Measurements from ENCODE around the gene CMC2.

Gene CMC2

GRCh38 chr16:80931801-80932707, 74.6 kb downstream of the CMC2 start:
- Histone ChIP-seq H3K27me3 (ENCODE audit: control insufficient read depth in 1 of 2, insufficient read depth in 2 of 2, low read length in 2 of 2) (no peaks in the 10 kb centered on the region), H3K9me3 (ENCODE audit: control insufficient read depth in 2 of 2, low read length in 2 of 2) (no peaks in the 10 kb centered on the region)

GRCh38 chr16:80924372-80924978, 82.2 kb downstream of the CMC2 start:
- H3K27ac ChIP-seq (ENCODE audit: low read length) = no peak overlapping the region
- H3K36me3 ChIP-seq (ENCODE audit: control insufficient read depth in 2 of 2, insufficient read depth in 2 of 2, low read length in 2 of 2) = no peaks in the 10 kb centered on the region
- H3K9me3 ChIP-seq (ENCODE audit: control insufficient read depth in 2 of 2, low read length in 2 of 2) = no peaks in the 10 kb centered on the region
- H3K4me3 ChIP-seq (ENCODE audit: low read length in 2 of 2) = no peak overlapping the region
- peaks cover 0 to 2% of the 10 kb centered on the region in 2 donors for H3K27me3 ChIP-seq (ENCODE audit: control insufficient read depth in 1 of 2, insufficient read depth in 2 of 2, low read length in 2 of 2)
- H3K9ac ChIP-seq (ENCODE audit: low read length in 2 of 2) = no peak overlapping the region
- H3K4me1 ChIP-seq (ENCODE audit: control insufficient read depth, insufficient read depth, low read length) = no peaks in the 10 kb centered on the region

More at GRCh38 chr16:80931801-80932707, 74.6 kb downstream of the CMC2 start:
- H3K9ac ChIP-seq (ENCODE audit: low read length in 2 of 2) = peak overlapping the region; percentile 52 to 71
- peaks cover 7% of the 10 kb centered on the region for H3K4me1 ChIP-seq (ENCODE audit: control insufficient read depth, insufficient read depth, low read length)
- H3K27ac ChIP-seq (ENCODE audit: low read length) = peak overlapping the region; percentile 75
- peak overlapping the region; percentile 56 to 73 for H3K4me3 ChIP-seq (ENCODE audit: low read length in 2 of 2)
- no peaks in the 10 kb centered on the region for H3K36me3 ChIP-seq (ENCODE audit: control insufficient read depth in 2 of 2, insufficient read depth in 2 of 2, low read length in 2 of 2)

- Histone ChIP-seq H3K9me3 (ENCODE audit: control insufficient read depth in 2 of 2, low read length in 2 of 2) (no peaks in the 10 kb centered on the region), H3K27ac (ENCODE audit: low read length) (no peak overlapping the region), H3K36me3 (ENCODE audit: control insufficient read depth in 2 of 2, insufficient read depth in 2 of 2, low read length in 2 of 2) (no peaks in the 10 kb centered on the region), H3K9ac (ENCODE audit: low read length in 2 of 2) (no peak overlapping the region), H3K27me3 (ENCODE audit: control insufficient read depth in 1 of 2, insufficient read depth in 2 of 2, low read length in 2 of 2) (peaks cover 0 to 2% of the 10 kb centered on the region in 2 donors), H3K4me1 (ENCODE audit: control insufficient read depth, insufficient read depth, low read length) (no peaks in the 10 kb centered on the region), H3K4me3 (ENCODE audit: low read length in 2 of 2) (no peak overlapping the region)
Observed at GRCh38 chr16:80923356-80923755, 83.3 kb downstream of the CMC2 start.
